ENCODE results near the gene SLCO2B1.

The SLCO2B1 gene

DNA sequence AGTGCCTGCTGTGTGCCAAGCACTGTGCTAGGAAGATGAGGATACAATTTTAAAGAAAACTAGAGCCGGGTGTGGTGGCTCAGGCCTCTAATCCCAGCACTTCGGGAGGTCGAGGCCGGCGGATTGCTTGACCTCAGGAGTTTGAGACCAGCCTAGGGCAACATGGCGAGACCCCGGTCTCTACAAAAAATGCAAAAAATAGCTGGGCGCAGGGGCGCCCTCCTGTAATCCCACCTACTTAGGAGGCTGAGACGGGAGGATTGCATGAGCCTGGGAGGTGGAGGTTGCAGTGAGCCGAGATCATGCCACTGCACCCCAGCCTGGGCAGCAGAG lies 98.0 kb downstream of the SLCO2B1 start:
- DNase-seq (ENCODE audit: low read depth), result no peak

DNA sequence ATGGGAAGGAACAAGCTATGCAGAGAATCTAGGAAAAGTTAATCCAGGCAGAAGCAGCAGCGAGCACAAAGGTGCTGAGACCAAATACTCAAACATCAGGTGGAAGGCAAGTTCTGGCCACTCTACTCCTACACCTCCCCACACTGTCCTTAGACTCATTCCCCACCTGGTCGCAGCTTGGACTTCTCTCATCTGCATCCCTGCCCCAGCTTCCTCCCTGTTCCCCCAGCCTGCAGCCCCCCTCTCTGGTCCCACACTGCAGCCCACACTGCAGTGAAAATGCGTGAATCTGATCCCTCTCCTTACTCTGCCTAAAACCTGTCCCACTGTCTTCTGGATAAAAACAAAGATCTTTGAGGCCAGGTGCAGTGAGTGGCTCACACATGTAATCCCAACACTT lies 98.8 kb downstream of the SLCO2B1 start:
- no peak for DNase-seq (ENCODE audit: low read depth)

GRCh38 chr11:75254326-75254725 lies 103.4 kb downstream of the SLCO2B1 start:
- DNase-seq (ENCODE audit: low read depth), result no peak

Measured in stromal cell of bone marrow (primary cell).